Endothelial cell of hepatic sinusoid (primary cell): Measurements from ENCODE around the gene CTBP2.

Experiments used
- in situ Hi-C: cut with HindIII; loops from 2 replicates; pipeline ENCODE4 v1.10.0; 2017; ENCODE audit warnings: low sequenced_read_pairs

CTBP2 gene

DNA sequence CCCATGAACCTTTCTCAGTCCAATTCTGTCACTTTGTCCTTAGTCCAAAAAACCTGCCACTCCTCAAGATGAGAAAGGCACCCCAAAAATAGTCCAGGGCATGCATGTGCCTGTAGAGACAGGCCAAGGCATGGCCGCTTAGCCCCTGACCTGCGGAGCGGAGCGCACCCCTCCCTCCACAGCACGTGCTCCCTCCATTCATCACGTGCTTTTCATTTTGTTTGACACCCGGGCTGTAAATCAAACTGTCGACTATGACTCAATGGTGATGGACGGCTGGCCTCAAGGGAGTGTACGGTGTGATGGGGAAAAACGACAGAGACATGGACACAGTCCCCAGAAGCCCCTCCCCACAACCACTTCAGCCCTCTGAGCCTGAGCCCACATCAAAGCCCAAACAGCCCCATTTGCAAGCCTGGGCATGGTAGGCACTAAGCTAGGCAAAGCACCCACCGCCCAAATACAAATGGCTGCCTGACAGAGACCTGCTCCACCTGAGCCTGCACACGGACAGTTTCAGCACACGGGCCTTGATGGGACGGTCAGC lies 127.8 kb downstream of the CTBP2 start:
- in situ Hi-C loops: no loop called here

DNA sequence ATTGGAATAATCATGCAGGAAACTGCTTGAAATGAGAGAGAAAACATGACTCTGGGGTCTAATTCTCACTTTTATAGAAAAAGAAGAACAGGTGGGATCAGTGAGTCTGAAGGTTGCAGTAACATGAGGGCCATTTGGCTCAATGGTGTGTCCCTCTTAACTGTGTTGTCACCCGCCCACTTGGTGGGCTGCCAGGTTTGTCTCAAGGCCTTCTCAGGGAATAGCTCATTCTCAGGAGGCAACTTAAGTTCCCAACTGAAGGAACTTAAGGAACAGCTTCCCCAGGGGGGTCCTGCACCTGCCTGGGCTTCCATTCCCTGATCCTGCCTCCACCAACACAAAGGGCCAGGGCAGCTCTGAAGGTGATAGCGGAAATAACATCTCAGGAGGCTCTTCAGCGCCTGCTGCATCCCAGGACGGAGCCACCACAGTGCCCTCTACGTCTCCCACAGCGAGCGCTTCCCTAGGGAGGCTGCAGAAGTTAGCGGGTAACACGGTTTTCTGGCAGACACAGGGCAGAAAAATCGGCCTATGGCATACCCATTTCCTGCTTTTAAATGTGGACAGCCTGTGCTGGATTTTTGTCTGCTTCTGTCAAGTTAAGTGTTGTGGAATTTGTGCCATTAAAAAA lies 129.7 kb downstream of the CTBP2 start:
- in situ Hi-C loops: no loop called here

DNA sequence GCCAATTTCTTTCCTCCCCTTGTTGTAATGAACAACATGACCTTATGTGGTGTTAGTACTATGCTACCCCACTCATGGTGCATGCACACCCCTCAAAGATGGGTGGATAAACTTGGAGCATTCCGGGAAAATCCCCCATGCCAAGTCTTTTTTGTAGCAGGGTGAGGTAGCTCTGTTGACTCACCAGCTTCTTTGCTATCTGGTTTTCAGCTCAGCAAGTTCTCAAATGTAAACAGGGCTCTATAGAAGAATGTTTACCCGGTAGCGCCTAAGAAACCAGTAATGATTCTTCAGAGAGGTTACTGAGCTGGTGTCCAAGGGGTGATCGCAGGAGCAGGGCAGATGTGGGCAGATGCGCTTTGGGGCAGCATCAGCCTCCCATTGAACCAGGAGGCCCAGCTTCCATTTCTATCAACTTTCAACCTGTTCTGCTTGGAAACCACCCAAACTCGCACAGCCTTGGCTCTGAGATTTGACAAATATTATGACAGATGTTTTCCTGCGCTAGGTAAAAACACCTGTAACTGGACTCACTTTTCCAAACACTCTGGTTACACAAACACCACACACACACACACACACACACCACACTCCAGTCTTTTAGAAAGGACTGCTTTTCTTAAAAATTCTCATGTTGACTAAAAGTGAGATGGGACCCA lies 130.7 kb downstream of the CTBP2 start:
- in situ Hi-C loops: loop anchor here (5.0 kb wide), 1 partner anchor 87 kb away; the partner anchor contains the start of gene ZRANB1

DNA sequence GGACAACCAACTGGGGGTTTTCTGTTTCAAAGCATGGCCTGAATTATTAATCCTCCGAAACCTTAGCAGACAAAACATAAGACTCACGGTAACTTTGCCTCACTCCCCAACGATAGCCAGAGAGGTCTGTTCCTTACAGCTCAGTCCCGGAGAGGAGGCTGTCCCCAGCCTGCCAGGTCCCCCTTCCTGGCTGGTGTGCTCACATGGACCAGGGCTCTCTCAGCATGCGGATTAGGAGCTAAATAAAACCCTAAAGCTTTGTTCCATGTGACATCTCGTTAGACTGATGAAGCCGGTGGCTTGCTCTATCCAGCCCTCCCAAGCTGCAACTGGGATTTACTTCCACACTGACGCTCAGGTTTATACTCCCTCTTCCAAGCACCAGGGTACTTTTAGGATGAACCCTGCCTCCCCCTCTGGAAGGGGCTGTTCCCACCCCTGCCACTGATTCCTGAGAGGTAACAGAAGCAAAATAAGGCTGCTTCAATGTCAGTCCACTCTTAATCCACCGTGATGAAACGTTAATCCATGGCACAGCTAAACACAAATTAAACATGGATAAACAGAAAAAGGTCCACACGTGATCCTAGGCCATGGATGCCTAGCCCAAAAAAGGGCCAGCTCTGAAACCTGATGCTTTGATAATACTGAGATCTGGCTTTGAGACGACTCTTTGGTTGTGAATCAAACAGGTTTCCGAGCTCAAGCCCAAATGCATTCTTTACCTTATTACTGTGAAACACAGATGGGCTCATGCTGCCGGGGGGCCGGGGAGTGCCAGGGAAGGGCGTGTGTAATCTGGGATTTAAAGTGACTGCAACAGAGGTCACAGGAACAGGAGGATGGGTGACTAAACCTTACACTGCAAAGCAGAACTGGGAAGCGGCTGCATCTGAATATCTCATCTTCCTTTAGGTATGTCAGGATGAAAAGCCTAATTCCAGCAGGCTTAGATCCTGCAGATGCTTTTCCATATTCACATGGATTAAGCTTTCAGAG lies 132.2 kb downstream of the CTBP2 start:
- in situ Hi-C loops: loop anchor here (5.0 kb wide), 1 partner anchor 86 kb away; the partner anchor contains the start of gene ZRANB1

DNA sequence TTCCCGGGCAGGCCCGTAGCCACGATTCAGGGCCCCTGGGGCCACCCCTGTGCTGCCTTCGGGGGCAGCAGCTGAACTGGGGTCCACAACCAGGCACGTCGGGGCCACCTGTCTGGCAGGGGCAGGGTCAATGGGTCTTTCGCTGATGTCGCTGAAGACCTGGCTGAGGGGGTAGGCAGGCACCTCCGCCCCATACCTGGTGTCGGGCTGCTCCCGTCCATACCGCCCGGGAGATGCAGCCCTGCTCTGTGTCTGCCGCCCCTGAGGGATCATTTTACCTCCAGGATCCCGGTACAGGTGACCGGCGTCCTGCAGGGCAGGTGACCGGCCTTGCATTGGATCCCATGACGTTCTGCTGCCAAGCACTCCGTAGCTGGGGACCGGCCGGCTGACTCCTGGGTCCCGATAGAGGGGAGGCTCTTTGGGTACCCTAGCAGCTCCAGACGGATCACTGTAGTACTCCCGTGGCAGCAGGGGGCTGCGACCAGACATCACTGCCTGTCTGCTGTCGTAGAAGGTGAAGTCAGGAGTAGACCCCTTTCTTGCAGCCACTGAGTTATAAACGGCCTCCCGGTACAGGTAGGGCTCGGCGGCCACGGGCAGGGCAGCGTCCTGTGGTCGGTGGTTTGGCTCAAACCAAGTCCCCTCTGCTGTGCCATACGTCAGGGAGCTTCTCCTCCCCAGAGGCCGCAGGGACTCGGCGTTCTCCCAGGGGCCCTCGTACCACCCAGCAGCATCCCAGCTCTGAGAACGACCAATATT lies 133.2 kb downstream of the CTBP2 start:
- in situ Hi-C loops: loop anchor here (5.0 kb wide), 1 partner anchor 85 kb away; the partner anchor contains the start of gene ZRANB1

DNA sequence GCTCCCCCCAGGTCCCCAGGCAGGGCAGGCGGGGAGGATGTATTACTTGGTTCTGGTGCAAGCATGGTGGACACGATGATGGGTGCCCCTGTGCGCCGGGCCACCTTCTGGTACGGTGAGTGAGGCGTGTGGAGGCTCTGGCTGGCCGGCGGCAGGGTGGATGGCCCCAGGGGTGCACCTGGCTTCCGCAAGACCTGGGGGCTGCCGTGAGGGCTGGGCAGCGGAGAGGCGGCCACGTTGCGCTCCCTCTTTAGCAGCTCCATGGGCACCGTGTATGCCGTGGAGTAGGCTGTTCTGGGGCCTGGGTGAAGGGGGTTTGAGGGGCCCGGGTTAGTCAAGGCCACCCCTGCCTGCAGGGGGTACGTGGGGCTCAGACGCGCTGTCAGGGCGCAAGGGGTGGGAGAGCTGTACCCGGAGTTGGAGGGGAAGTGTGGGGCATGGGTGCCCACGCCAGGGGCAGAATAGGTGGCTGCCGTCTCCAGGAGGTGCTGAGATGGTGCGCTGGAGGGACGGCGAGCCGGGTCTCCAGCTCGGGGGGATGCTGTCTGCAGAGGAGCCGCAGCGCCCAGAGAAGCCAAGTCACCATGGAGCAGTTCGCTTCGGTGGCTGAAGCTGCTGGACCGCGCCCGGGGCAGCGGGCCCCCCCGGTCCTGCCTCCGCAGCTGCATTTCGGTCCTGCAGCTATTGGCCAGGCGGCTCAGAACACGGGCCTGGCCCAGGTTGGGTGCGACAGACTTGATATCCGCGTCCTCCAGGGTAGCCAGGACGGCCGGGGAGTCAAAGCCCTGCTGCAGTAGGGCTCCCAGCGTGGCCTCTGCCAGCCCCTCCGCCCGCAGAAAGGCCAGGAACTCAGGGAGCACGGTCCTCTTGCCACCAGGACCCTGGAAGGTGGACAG lies 134.1 kb downstream of the CTBP2 start:
- in situ Hi-C loops: loop anchor here (5.0 kb wide), 1 partner anchor 84 kb away; the partner anchor contains the start of gene ZRANB1

DNA sequence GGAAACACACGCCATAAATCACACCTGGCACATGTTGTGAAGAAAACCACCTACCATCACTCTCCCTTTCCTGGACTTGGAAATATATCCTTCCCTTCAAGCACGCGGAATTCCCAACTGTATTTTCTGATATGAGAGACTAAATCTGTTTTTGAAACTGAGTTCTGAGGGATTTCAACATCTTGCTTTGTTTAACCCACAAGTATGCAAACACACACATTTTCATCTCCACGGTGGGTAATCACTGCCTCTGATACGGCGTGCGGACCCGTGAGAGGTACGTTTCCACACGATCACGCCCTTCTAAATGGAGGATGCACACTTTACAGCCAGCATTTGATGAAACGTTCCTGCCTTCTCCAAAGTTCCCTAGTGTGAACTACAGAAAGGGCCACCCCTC lies 135.0 kb downstream of the CTBP2 start:
- in situ Hi-C loops: loop anchor here (5.0 kb wide), 1 partner anchor 83 kb away; the partner anchor contains the start of gene ZRANB1

DNA sequence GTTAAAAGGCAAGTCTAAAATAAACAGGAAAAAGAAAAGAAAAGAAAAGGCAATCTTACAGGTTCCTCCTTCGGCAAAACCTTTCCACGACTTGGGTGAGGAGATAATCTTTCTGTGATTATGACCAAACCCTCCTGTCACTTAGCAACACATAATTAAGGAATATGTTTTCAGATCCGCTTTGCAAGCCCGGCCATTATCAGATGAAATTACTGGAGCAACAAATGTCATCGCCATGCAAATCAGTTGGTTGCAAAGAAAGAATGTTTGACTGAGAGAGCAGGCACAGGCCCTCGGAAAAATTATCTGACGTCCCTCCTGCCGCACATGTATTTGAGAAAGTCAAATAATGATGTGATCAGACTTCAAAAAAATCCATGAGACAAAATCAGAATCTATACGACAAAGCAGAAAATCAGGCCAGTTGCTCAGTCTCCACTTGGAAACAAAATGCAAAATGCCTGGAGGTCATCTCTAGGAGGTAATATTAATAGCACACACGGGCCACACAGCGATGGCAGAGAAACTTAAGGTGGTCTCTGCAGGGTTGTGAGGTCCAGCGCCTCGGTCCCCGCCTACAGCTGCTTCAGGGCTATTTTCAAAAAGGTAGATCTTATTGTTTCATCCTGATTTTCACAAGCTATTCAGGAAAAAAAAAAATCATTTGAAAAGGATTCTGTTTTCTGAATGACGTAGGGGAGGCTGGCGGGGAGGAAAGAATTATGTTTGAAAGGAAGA lies 135.7 kb downstream of the CTBP2 start:
- in situ Hi-C loops: loop anchor here (5.0 kb wide), 1 partner anchor 82 kb away; the partner anchor contains the start of gene ZRANB1

DNA sequence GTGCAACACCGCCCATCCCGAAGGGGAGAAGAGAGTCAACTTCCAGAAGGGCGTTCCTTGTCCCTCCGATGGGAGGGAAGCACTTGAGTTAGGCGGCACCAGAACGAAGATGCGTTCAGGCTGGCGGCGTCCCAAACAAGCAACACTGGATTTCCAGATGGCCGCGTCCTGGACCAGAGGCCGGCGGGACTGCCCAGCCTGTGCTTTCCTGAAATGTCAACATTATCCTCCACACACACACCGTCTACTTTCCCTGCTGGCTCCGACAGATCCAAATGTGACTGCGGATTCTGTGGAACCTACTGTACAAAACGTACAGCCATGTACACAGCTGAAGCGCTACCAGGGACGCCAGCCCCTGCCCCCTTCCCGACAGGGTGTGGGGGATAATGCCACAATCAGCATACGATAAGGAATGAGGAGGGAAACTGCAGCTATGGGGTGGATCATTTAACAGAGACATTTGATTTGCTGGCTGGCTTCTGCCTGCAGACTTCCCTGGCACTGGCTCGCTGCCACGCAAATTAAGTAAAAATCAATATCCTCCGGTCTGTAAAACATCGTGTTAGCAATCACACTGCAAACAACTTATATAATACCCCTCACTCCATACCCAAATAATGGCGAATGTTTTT lies 136.4 kb downstream of the CTBP2 start:
- in situ Hi-C loops: no loop called here

DNA sequence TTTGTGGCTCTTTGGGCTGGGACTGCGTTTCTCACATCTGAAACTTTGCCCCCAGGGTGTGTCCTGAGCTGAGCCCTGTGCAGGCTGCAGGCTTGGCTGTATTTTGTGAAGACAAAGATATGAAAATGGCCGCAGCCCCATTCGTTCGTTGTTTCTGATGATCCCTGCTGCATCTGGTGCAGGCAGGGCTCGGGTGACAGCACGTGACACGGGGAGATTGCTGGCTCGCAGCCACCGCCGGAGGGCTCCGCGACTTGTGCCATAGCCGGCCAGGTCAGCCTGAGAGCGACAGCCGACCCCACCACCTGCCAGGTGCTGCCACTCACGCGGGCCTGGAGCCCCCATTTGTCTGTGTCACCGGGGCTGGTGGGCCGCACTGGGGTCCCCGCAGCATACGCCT lies 137.1 kb downstream of the CTBP2 start:
- in situ Hi-C loops: no loop called here

DNA sequence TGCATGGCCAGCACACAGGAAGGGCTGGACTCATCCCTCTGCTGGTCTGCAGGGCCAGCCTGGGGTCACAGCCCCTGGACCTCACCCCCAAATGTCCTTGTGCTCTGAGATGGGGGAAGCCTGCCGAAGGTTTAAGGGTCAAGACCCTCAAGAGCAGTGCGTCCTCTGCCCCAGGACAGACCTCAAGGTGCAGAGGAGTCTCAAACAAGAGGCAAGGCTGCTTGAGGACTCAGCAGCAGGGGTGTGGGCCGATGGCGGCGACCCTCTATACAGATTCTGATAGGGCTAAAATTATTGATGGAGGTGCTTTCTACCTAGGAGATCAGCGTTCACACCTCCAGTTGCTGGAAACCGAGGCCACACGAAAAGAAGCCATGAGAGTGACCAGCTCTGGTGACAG lies 137.7 kb downstream of the CTBP2 start:
- in situ Hi-C loops: no loop called here

DNA sequence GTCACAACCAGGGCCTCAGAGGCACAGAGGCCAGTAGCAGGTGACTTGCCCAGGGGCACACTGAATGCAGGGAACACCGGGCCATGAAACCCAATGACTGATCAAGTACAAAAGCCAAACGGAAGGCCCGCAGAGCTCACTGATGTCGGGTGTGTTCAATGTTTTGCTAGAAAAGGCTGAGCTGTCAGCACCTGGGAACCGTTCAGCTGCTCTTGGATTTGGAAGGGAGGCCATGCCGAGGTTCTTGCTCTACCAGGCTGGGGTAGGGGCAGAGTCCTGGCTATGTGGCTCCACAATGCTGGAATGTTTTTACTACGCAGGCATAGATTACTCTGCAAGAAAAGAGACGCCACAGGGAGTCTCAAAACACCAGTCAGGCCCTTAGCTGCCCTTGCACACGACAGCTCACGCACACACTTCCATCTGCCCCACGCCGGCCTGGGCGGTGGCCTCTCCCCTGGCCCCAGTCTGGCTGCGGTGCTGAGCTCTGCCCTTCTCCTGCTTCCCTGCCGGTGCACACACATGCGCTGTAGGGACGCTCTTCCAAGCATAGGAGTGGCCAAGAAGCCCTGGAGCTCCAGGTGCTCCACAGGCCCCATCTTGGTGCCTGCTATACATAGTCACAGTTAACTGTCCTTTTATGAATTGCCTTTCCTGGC lies 138.5 kb downstream of the CTBP2 start:
- in situ Hi-C loops: no loop called here

DNA sequence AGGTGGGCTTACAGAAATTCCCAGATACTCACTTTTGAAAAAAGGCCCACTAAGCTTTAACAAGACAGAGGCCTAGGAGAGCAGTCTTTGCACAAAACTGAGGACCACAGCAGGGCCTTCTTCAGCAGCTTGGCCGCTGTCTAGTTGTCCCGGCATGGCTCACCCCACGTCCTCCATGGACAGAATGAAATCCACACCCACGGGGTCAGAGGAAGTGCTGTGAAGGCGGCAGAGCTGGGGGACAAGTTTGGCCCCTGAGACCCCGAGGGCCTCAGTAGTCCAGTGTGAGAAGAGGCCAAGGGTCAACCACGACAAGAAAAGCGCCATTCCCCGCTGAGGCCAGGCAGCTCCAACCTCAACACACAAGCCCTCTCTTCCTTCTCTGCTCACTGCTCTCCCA lies 139.5 kb downstream of the CTBP2 start:
- in situ Hi-C loops: no loop called here

DNA sequence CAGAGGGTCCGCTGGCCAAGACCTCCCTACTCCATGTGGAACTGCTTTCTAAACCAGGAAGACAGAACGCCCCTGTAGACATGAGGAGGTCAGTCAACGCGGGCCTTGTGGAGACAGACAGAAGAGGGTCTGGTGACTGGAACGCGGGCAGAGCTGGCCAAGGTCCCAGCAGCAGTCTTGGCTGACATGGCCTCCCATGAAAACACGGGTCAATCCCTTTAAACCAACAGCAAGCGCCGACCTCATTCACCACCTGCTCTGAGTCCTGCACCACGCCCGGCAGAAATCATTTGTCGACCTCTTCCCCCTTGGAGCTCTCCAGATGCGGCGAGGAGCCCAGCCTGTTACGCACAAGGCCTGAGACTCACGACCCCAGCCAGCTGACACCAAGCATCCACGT lies 140.0 kb downstream of the CTBP2 start:
- in situ Hi-C loops: no loop called here

DNA sequence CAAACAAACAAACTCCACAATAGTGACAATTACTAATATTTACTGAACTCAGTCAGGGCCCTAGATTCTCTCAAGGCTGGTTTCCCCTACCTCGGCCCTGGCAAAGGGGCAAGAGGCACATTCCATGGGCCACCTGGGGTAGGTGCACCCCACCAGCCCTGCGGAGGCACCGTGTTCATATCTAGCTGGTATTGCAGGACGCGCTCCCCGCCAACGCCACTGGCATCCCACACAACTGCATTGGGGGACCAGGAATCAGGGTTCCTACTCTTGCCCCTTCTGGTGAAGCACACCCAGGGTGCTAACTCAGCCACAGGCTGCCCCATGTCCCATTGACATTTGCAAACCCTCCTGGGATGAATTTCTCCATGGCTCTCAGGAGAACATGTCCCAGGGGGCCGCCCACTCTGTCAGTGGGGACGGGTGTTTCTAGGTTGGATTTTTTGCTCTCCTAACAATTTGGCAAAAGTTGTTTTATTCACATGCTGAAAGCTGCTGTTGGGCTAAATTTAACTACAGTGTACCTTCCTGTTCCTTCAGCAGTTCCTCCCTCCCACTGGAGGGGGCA lies 141.7 kb downstream of the CTBP2 start:
- in situ Hi-C loops: no loop called here

DNA sequence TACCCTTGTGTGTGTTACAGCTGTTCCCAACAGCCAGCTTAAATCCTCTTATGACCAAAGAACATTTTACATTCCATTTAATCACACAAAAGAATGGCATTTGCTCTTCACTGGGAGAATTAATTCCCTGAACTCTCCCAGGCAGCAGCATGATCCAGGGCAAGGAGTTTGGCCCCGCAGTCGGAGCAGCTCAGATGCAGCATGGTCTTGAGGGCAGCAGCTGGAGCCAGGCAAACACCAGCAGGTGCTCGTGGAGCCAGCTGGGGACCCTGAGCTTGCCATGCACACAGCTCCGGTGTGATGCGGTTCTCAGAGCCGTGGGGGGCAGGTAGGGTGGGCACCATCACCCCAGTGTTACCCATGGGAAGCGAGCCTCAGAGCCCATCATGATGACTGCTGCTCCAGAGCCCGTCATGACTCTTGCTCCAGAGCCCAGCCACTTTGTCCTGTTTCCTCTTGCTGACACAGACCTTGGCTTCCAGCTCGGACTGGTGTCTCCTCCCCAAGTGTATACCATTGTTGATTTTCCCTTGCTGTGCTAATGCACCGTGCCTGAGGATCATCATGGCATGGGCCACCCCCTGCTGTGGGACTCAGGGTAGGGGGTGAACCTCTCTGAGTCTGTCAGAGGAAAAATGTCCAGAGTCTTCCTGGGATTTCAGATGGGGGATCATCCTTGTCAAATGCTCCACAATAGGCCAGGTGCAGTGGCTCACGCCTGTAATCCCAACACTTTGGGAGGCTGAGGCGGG lies 142.6 kb downstream of the CTBP2 start:
- in situ Hi-C loops: no loop called here
